AG09309 (cell line): ENCODE data around the gene STIM1.

Experiments
- DNase-seq: peaks from one replicate; pipeline ENCODE4 v3.0.0-alpha.2; 2010; ENCODE audit warnings: low read depth
- H3K4me3 ChIP-seq: 2 replicates; pipeline ENCODE4 v1.5.1; 2011; ENCODE audit warnings: mild to moderate bottlenecking, low read depth, low read length, moderate library complexity; ENCODE audit not compliant: control insufficient read depth
- TF ChIP-seq, protein P1 (sequence below): IDR thresholded peaks from 2 replicates; pipeline ENCODE4 v1.5.1; 2011; ENCODE audit warnings: mild to moderate bottlenecking, low read depth, low read length, inconsistent platforms; ENCODE audit not compliant: insufficient read depth, control insufficient read depth; ENCODE audit errors: missing control alignments

Gene STIM1

DNA sequence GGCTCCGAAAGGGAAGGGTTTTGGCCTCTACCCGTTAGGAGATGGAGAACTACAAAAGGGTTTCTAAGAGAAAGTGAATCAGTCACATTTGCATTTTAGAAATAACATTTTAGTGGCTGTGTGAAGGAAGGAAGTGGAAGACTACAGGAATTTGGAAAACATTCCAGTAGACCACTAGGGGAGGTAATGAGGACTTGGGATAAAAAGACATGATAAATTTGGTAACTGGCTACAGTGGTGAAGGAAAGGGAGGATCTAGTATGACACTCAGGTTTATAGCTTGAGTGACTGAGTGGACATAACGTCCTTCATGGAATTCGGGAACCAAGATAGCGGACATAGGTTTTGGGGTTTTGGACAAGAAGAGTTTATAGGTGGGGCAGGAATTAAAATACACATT, 232.1 kb downstream of the STIM1 start:
- TF ChIP-seq, protein P1, sequence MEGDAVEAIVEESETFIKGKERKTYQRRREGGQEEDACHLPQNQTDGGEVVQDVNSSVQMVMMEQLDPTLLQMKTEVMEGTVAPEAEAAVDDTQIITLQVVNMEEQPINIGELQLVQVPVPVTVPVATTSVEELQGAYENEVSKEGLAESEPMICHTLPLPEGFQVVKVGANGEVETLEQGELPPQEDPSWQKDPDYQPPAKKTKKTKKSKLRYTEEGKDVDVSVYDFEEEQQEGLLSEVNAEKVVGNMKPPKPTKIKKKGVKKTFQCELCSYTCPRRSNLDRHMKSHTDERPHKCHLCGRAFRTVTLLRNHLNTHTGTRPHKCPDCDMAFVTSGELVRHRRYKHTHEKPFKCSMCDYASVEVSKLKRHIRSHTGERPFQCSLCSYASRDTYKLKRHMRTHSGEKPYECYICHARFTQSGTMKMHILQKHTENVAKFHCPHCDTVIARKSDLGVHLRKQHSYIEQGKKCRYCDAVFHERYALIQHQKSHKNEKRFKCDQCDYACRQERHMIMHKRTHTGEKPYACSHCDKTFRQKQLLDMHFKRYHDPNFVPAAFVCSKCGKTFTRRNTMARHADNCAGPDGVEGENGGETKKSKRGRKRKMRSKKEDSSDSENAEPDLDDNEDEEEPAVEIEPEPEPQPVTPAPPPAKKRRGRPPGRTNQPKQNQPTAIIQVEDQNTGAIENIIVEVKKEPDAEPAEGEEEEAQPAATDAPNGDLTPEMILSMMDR, result peak; percentile 37

DNA sequence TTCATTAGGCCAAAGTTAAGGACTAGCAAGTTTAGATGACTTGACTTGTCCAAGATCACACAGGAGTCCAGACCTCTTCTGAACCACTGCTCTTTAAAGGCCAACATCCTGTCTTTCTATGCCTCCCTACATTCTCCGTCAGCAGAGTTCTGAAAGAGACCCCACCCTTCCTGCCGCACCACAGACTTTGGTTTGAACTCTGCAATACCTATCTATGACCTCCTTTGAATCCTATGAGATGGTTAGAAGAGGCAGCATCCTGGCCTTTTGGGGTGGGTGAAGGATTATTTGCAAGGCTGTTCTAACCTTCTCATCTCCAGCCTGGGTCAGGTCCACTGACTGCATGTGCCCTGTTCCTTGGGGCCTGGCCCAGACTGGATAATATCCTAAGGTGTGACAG, 234.8 kb downstream of the STIM1 start:
- no peak for DNase-seq

More for the DNA sequence above, 232.1 kb downstream of the STIM1 start:
- no peak for DNase-seq
- H3K4me3 ChIP-seq, result no peak overlapping the region

DNA sequence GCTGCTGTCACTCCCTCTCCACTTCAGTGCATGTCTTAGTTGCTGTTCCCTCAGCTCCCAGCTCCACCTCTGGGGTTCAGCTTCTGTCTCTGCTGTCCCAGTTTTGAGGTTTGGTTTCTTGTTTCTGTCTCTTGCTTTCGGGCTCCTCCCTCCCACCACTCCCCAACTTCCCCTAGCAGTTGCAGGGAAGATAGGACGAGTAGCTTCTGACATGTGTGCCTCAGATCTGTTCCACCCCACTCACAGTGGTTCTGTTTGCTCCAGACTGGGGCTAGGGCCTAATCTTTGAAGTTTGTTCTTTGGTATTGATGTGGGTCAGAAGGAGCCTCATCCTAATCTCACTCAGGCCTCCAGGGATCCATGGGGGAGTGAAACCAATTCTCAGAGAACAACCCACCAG, 236.6 kb downstream of the STIM1 start:
- no peak overlapping the region for H3K4me3 ChIP-seq
- TF ChIP-seq, protein P1, result no peak
- no peak for DNase-seq

More for the DNA sequence above, 234.8 kb downstream of the STIM1 start:
- TF ChIP-seq, protein P1, result no peak
- H3K4me3 ChIP-seq, result no peak overlapping the region

DNA sequence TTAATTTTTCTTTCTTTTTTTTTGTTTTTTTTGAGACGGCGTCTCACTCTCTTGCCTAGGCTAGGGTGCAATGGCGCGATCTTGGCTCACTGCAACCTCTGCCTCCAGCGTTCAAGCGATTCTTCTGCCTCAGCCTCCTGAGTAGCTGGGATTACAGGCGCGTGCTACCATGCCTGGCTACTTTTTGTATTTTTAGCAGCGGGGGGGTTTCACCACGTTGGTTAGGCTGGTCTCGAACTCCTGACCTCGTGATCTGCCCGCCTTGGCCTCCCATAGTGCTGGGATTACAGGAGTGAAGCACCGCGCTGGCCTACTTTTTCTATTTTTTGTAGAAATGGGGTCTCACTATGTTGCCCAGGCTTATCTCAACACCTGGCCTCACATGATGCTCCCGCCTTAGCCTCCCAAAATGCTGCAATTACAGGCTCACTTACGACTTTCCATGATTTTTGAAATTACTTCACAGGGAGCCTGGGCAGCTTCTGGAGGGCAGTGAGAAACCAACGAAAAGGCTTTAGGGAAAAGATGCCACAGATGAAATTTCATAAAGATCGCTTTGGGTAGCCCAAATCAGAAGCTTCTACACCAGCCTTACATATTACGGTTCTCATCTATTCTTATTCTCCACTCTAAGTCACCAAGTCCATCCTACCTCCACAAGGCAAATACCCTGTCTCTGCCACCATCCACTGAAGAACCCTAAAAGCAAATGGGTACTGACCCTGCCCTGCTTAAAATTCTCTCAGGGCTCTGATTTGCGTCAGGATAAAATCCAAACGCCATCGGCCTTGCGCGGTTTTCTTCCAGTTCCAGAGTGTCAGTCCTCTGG, 238.3 kb downstream of the STIM1 start:
- H3K4me3 ChIP-seq, result peak overlapping the region; percentile 78
- no peak for DNase-seq
- TF ChIP-seq, protein P1, result no peak

DNA sequence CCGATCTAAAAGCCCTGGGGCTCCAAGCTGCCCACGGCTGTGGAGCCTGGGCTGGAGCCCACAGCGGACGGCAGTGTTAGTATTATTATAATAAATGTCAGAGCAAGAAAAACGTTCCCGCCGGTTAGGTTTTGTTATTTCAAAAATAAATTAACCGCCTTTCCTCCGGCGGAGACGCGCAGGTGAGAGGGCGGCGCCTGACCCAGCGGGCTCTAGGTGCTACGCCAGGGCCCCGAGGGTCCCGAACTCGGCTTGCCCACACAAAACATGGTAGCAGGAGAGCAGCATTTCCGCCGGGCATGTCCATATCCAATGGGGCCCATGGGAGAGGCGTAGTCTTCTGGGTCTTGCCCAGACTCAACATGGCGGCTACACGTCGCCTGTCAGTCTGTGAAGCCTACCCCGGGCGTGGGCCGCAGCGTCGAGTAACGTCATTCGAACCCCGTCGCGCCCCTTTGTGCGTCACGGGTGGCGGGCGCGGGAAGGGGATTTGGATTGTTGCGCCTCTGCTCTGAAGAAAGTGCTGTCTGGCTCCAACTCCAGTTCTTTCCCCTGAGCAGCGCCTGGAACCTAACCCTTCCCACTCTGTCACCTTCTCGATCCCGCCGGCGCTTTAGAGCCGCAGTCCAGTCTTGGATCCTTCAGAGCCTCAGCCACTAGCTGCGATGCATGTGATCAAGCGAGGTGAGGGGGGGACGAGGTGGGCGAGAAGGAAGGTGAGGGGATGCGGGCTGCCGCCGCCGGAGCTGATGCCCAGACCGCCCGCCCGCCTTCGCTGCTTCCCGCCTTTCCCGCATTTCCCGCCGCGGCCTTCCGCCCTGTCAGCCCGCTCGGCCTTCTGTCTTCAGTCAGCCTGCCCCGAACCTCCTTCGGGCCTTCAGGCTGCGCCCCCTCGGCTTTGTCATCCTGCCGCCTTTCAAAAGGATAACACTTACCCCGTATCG, 239.2 kb downstream of the STIM1 start, which contains the start of gene RRM1:
Gene RRM1 (plus strand): TSS at position 452 of the 944 bp plus-strand sequence. CDS start 214 bp downstream, at position 666.
- peak; percentile 76 for DNase-seq

More for the DNA sequence above, 239.2 kb downstream of the STIM1 start, which contains the start of gene RRM1:
- H3K4me3 ChIP-seq, result peak within 1 kb of the TSS; percentile 78
- TF ChIP-seq, protein P1, result no peak
